H1 (cell line): ENCODE results near the gene HBQ1. TPM values are rescaled to one million over a fixed set of nuclear protein-coding genes. Genes with fewer than 3 reads are reported as not detected.

Source experiments
- CTCF ChIA-PET: fragments of 300-600 bp; sonication (Branson Sonifier 250); formaldehyde crosslinking; loops from one replicate; lab custom pipeline; 2021; ENCODE audit not compliant: partially characterized antibody; lab: Charles Lee
- POLR2A ChIA-PET: fragments of 300-600 bp; sonication (Branson Sonifier 250); formaldehyde crosslinking; loops from one replicate; lab custom pipeline; 2021; ENCODE audit warnings: inconsistent platforms; ENCODE audit not compliant: partially characterized antibody; lab: Charles Lee
- DNase-seq, 2 experiments: peaks; one replicate each; pipeline versions ENCODE4 v3.0.0 to v3.0.0-alpha.2; 2010 to 2022; ENCODE audit warnings: low spot score in 2 of 2, low read depth in 1 of 2, mixed read lengths in 1 of 2
- FAIRE-seq: peaks from 2 replicates; lab custom pipeline; 2011; peaks lifted over from hg19 to GRCh38; lab: Jason Lieb, UNC
- H2AFZ ChIP-seq: 2 replicates; pipeline ENCODE4 v1.8.1; 2012; ENCODE audit warnings: low read length, inconsistent platforms
- H2AK5ac ChIP-seq: 2 replicates; pipeline ENCODE4 v1.6.1; 2013; ENCODE audit warnings: low read depth, low read length
- H2BK120ac ChIP-seq: replicated peaks from 2 replicates; pipeline ENCODE3; 2013; ENCODE audit warnings: low read depth, low read length, inconsistent platforms
- H2BK12ac ChIP-seq: 2 replicates; pipeline ENCODE4 v1.6.1; 2013; ENCODE audit warnings: low read depth, low read length
- H2BK15ac ChIP-seq: 2 replicates; pipeline ENCODE4 v1.6.1; 2013; ENCODE audit warnings: low read length
- H2BK20ac ChIP-seq: 2 replicates; pipeline ENCODE4 v1.6.1; 2013; ENCODE audit warnings: low read length
- H2BK5ac ChIP-seq: 2 replicates; pipeline ENCODE4 v1.6.1; 2013; ENCODE audit warnings: low read depth, low read length
- H3K14ac ChIP-seq: 2 replicates; pipeline ENCODE4 v1.6.1; 2013; ENCODE audit warnings: inconsistent platforms; ENCODE audit not compliant: insufficient read length
- H3K18ac ChIP-seq: 2 replicates; pipeline ENCODE4 v1.6.1; 2013; ENCODE audit warnings: low read length; ENCODE audit errors: extremely low read depth
- H3K23ac ChIP-seq: 2 replicates; pipeline ENCODE4 v1.6.1; 2013; ENCODE audit warnings: inconsistent platforms; ENCODE audit not compliant: insufficient read length
- H3K23me2 ChIP-seq: 2 replicates; pipeline ENCODE4 v1.6.1; 2013; ENCODE audit warnings: low read depth, low read length
- H3K27ac ChIP-seq: 2 replicates; pipeline ENCODE4 v1.6.1; 2011; ENCODE audit warnings: low read depth, low read length, inconsistent platforms
- H3K27me3 ChIP-seq, 4 experiments: replicated peaks in 1 of 4; 1 replicate in 1 of 4; 2 replicates in 3 of 4; pipeline versions ENCODE4 v1.6.1 to v1.8.1; 2011 to 2013; ENCODE audit warnings: low read length in 3 of 4, mild to moderate bottlenecking in 3 of 4, inconsistent platforms in 2 of 4, mixed read lengths in 2 of 4, moderate library complexity in 1 of 4; ENCODE audit not compliant: control insufficient read depth in 3 of 4, insufficient read depth in 3 of 4; ENCODE audit errors: extremely low read depth in 1 of 4
- H3K36me3 ChIP-seq, 4 experiments: 2 replicates each; pipeline versions ENCODE4 v1.6.1 to v1.8.1; 2011 to 2013; ENCODE audit warnings: mild to moderate bottlenecking in 4 of 4, low read length in 3 of 4, moderate library complexity in 2 of 4, control low read depth in 1 of 4, inconsistent platforms in 1 of 4; ENCODE audit not compliant: insufficient read depth in 4 of 4, control insufficient read depth in 2 of 4
- H3K4ac ChIP-seq: replicated peaks from 2 replicates; pipeline ENCODE3; 2013; ENCODE audit warnings: low read length, low read depth, mixed read lengths, inconsistent platforms; ENCODE audit not compliant: insufficient read length
- H3K4me1 ChIP-seq, 4 experiments: replicated peaks in 1 of 4; 1 replicate in 1 of 4; 2 replicates in 3 of 4; pipeline versions ENCODE4 v1.6.1 to v1.8.1; 2011 to 2013; ENCODE audit warnings: low read length in 3 of 4, inconsistent platforms in 2 of 4, mixed read lengths in 1 of 4; ENCODE audit not compliant: insufficient read depth in 4 of 4, control insufficient read depth in 3 of 4
- H3K4me2 ChIP-seq, 2 experiments: 2 replicates each; pipeline versions ENCODE4 v1.6.1 to v1.8.1; 2011 to 2013; ENCODE audit warnings: low read depth in 2 of 2, low read length in 2 of 2, control low read depth in 1 of 2, inconsistent platforms in 1 of 2, mild to moderate bottlenecking in 1 of 2; ENCODE audit not compliant: insufficient read depth in 1 of 2
- H3K4me3 ChIP-seq, 4 experiments: fragments of 200-600, 300-600 bp in 1 of 4; sonication (generic), shearing (Covaris generic), sonication (Bioruptor Twin) in 1 of 4; 2 replicates each; pipeline versions ENCODE4 v1.5.1 to v1.8.1; 2011 to 2016; ENCODE audit warnings: low read length in 4 of 4, low read depth in 3 of 4, control low read depth in 2 of 4, inconsistent platforms in 2 of 4, mild to moderate bottlenecking in 2 of 4, mixed read lengths in 1 of 4, moderate library complexity in 1 of 4; ENCODE audit not compliant: insufficient read depth in 2 of 4; ENCODE audit errors: extremely low read depth in 1 of 4
- H3K56ac ChIP-seq: replicated peaks from 2 replicates; pipeline ENCODE3; 2013; ENCODE audit warnings: low read depth, mild to moderate bottlenecking, mixed read lengths, low read length, inconsistent platforms; ENCODE audit not compliant: insufficient read length
- H3K79me1 ChIP-seq: 2 replicates; pipeline ENCODE4 v1.6.1; 2013; ENCODE audit warnings: low read depth, low read length, control low read depth
- H3K79me2 ChIP-seq, 2 experiments: 2 replicates each; pipeline versions ENCODE4 v1.6.1 to v1.8.1; 2012 to 2013; ENCODE audit warnings: low read length in 2 of 2, mild to moderate bottlenecking in 2 of 2, inconsistent platforms in 1 of 2; ENCODE audit not compliant: insufficient read depth in 2 of 2, control insufficient read depth in 1 of 2
- H3K9ac ChIP-seq, 4 experiments: replicated peaks in 1 of 4; 1 replicate in 1 of 4; 2 replicates in 3 of 4; pipeline versions ENCODE4 v1.6.1 to v1.8.1; 2011 to 2013; ENCODE audit warnings: low read depth in 3 of 4, low read length in 3 of 4, control low read depth in 2 of 4, mild to moderate bottlenecking in 2 of 4, moderate library complexity in 2 of 4, inconsistent platforms in 1 of 4; ENCODE audit errors: extremely low read depth in 1 of 4
- H3K9me3 ChIP-seq, 2 experiments: 2 replicates each; pipeline versions ENCODE4 v1.6.1 to v1.8.1; 2012 to 2013; ENCODE audit warnings: mild to moderate bottlenecking in 2 of 2, moderate library complexity in 2 of 2, control low read depth in 1 of 2, inconsistent platforms in 1 of 2, low read depth in 1 of 2, low read length in 1 of 2, mixed read lengths in 1 of 2; ENCODE audit not compliant: insufficient read depth in 2 of 2
- H4K20me1 ChIP-seq, 2 experiments: replicated peaks in 1 of 2; 2 replicates each; pipeline versions ENCODE3 to v1.8.1; 2011 to 2013; ENCODE audit warnings: inconsistent platforms in 2 of 2, low read length in 2 of 2, mild to moderate bottlenecking in 1 of 2; ENCODE audit not compliant: insufficient read depth in 2 of 2, control insufficient read depth in 1 of 2
- H4K5ac ChIP-seq: 2 replicates; pipeline ENCODE4 v1.6.1; 2013; ENCODE audit warnings: low read length, low read depth, mixed read lengths, inconsistent platforms; ENCODE audit not compliant: insufficient read length
- H4K8ac ChIP-seq: 2 replicates; pipeline ENCODE4 v1.8.0; 2013; ENCODE audit warnings: mild to moderate bottlenecking, moderate library complexity, low read length, inconsistent platforms; ENCODE audit not compliant: insufficient read depth; ENCODE audit errors: extremely low read depth
- H4K91ac ChIP-seq: replicated peaks from 2 replicates; pipeline ENCODE3; 2013; ENCODE audit warnings: low read length, mixed read lengths, inconsistent platforms; ENCODE audit not compliant: insufficient read length
- RFX5 ChIP-seq: IDR thresholded peaks from 2 replicates; pipeline ENCODE4 v1.6.1; 2011; ENCODE audit warnings: low read depth, low read length, improper control_type of control experiment, borderline replicate concordance
- TEAD4 ChIP-seq: IDR thresholded peaks from 2 replicates; pipeline ENCODE4 v1.6.1; 2012; ENCODE audit warnings: low read depth, low read length, inconsistent platforms, mixed read lengths
- WGBS, 2 experiments: shearing (Covaris generic) in 1 of 2; methylation state at CpG; one replicate each; pipeline versions ENCODE4 v1.1.6 to v1.1.7; 2013 to 2015; ENCODE audit warnings: low lambda C conversion rate in 2 of 2, mixed read lengths in 2 of 2, inconsistent platforms in 1 of 2, low coverage in 1 of 2, missing lambda C conversion rate in 1 of 2; ENCODE audit not compliant: insufficient replicate concordance in 2 of 2, insufficient coverage in 1 of 2, insufficient read length in 1 of 2; ENCODE audit errors: extremely low coverage in 1 of 2, missing lambda C conversion rate in 1 of 2; 5-methylcytosine and 5-hydroxymethylcytosine counted together
- polyA plus RNA-seq, 7 experiments: library from polyadenylated mRNA; depleted of rRNA in 3 of 7; stranded (reverse) in 5 of 7; unstranded in 2 of 7; fragments of >200 nt in 5 of 7; fragments of 200-250 nt in 2 of 7; gene quantifications; 1 replicate in 5 of 7; 2 replicates in 1 of 7; 4 replicates in 1 of 7; pipeline versions ENCODE4 v1.2.1 to v1.2.3, GENCODE V29; 2011 to 2013; ENCODE audit warnings: missing spikeins in 2 of 7, mixed read lengths in 2 of 7
- total RNA-seq: library from RNA; stranded (reverse); fragmentation: NEBNext Ultra II Directional; extraction: Animal tissue kit (Norgen Biotek cat#: 25700); gene quantifications from 2 replicates; pipeline ENCODE4 v1.2.1, GENCODE V29; 2021

The HBQ1 gene
- total and polyA plus RNA-seq, 2 of the 8 experiments (the other 6 are each of a cell fraction or from before 2014, with no cell fraction given), result 2.9 to 17.1 TPM

- no peak overlapping the region for H2AK5ac ChIP-seq
- H2BK5ac ChIP-seq, result no peak overlapping the region
- H3K23me2 ChIP-seq, result no peaks in the 10 kb centered on the region
- no peak overlapping the region for H2BK12ac ChIP-seq
- H4K91ac ChIP-seq, result no peak overlapping the region
- peaks cover 2 to 21% of the 10 kb centered on the region in 2 experiments for H4K20me1 ChIP-seq
- H3K9me3 ChIP-seq, result no peaks in the 10 kb centered on the region
- no peaks in the 10 kb centered on the region; a peak in 1 of 4 replicates for H3K79me2 ChIP-seq
- no peaks in the 10 kb centered on the region for H3K4me1 ChIP-seq
- H3K56ac ChIP-seq, result no peak overlapping the region
- H3K27ac ChIP-seq, result no peak overlapping the region
- H3K79me1 ChIP-seq, result peaks cover 4% of the 10 kb centered on the region; the same call in 1 of the 2 replicates
- no peak overlapping the region for H3K4ac ChIP-seq
- no peak overlapping the region for H3K9ac ChIP-seq
- no peak overlapping the region for H3K18ac ChIP-seq
- no peak for FAIRE-seq
- ChIA-PET CTCF (interaction anchor here (0.6 kb wide), 1 partner anchor 98 kb away, joined by 3 read pairs; no protein-coding TSS in a partner anchor), POLR2A (interaction anchor here (34.3 kb wide), 1 partner anchor 31 kb away, joined by 348 read pairs; the partner anchor contains the start of gene LUC7L)
- no peak overlapping the region for H2BK15ac ChIP-seq
- H3K23ac ChIP-seq, result no peak overlapping the region
- H3K27me3 ChIP-seq, result no peaks in the 10 kb centered on the region
- H2AFZ ChIP-seq, result no peak overlapping the region
- no peak overlapping the region for H2BK120ac ChIP-seq
- H3K4me3 ChIP-seq, result no peak overlapping the region
- H3K36me3 ChIP-seq, result peaks cover 41 to 94% (median 72%) of the 10 kb centered on the region in 4 experiments
- 93% methylated on average over 6 of the region's 6 CpGs; no CpG with 5 or more reads in 1 of the 2 experiments for WGBS, 2 experiments
- no peak overlapping the region for H4K5ac ChIP-seq
- H3K4me2 ChIP-seq, result no peak overlapping the region
- H4K8ac ChIP-seq, result no peak overlapping the region
- no peak for DNase-seq
- H2BK20ac ChIP-seq, result no peak overlapping the region
- no peak overlapping the region for H3K14ac ChIP-seq
- no peak for TF ChIP-seq RFX5
- no peak for TF ChIP-seq TEAD4
Measured at GRCh38 chr16:194516-194915, 14.3 kb downstream of the HBQ1 start.
